SKM-1 (cell line): Measurements from ENCODE around the gene SMIM45.

Source experiments
- DNase-seq: peaks from one replicate; lab custom pipeline; 2025; ENCODE audit not compliant: unreplicated experiment; lab: John Stamatoyannopoulos, UW

Gene SMIM45

GRCh38 chr22:41951898-41952474 lies at the start of gene SMIM45:
TSS of gene SMIM45 (plus strand) at chr22:41952150.
- DNase-seq, result no peak

- no peak for DNase-seq
Measured at GRCh38 chr22:41902932-41903421, 49.0 kb upstream of the SMIM45 start.

- DNase-seq, result no peak
Measured at GRCh38 chr22:41904450-41905410, 47.2 kb upstream of the SMIM45 start.

- DNase-seq, result no peak
Measured at GRCh38 chr22:41905411-41906202, 46.3 kb upstream of the SMIM45 start.

- no peak for DNase-seq
Measured at GRCh38 chr22:41906822-41907221, 45.1 kb upstream of the SMIM45 start.

GRCh38 chr22:41907436-41908401 lies 44.2 kb upstream of the SMIM45 start:
- no peak for DNase-seq

GRCh38 chr22:41908411-41909309 lies 43.3 kb upstream of the SMIM45 start:
- no peak for DNase-seq

GRCh38 chr22:41909310-41910049 lies 42.5 kb upstream of the SMIM45 start:
- no peak for DNase-seq

- DNase-seq, result no peak
Measured at GRCh38 chr22:41910050-41911000, 41.6 kb upstream of the SMIM45 start.

- DNase-seq, result no peak
Measured at GRCh38 chr22:41911001-41911611, 40.8 kb upstream of the SMIM45 start.

- DNase-seq, result no peak
Measured at GRCh38 chr22:41912338-41913039, 39.5 kb upstream of the SMIM45 start.

- DNase-seq, result no peak
Measured at GRCh38 chr22:41913040-41913719, 38.8 kb upstream of the SMIM45 start.

- no peak for DNase-seq
Measured at GRCh38 chr22:41913842-41914534, 38.0 kb upstream of the SMIM45 start.

GRCh38 chr22:41914611-41915034 lies 37.3 kb upstream of the SMIM45 start:
- DNase-seq, result no peak
